Fibroblast of skin of abdomen (primary cell): Measurements from ENCODE around the gene CPNE1.

ENCODE experiments used
- DNase-seq: peaks from one replicate; pipeline ENCODE4 v3.0.0-alpha.2; 2013

The CPNE1 gene

GRCh38 chr20:35619196-35620095 is 45.3 kb downstream of the CPNE1 start:
- peak; percentile 81 for DNase-seq

DNA sequence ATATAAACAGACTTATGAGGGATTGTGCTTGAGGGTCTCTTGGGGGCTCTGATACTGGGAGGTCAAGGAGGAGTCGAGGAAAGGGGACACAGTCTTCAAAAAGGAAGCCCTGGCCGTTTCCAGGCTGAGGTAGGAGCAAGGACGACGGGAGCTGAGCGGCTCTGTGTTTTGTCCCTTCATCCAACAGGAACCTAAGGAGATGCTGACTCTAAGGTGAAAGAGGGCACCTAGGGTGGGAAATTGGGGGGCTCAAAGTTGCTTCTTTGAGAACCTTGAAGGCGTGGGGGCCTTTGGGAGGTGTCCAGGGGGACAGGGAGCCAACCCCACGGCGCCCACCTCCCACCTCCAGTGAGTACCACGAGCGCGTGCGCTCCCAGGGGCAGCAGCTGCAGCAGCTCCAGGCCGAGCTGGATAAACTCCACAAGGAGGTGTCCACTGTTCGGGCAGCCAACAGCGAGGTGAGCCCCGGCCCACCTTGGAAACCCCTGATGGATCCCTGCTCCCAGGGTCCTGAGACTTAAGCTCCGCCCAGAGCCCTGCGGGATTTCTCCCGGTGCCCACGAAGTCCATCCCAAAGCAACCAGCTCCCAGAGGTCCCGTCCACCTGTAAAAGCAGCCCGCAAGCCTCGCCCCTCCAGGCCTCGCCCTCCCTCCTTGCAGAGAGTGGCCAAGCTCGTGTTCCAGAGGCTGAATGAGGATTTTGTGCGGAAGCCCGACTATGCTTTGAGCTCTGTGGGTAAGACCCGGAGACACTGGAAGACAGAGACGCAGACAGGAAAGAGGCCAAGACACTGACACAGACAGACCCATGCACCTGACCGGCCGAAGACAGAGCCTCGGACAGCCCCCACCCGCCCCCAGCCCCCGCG is 46.2 kb downstream of the CPNE1 start:
- DNase-seq = no peak

DNA sequence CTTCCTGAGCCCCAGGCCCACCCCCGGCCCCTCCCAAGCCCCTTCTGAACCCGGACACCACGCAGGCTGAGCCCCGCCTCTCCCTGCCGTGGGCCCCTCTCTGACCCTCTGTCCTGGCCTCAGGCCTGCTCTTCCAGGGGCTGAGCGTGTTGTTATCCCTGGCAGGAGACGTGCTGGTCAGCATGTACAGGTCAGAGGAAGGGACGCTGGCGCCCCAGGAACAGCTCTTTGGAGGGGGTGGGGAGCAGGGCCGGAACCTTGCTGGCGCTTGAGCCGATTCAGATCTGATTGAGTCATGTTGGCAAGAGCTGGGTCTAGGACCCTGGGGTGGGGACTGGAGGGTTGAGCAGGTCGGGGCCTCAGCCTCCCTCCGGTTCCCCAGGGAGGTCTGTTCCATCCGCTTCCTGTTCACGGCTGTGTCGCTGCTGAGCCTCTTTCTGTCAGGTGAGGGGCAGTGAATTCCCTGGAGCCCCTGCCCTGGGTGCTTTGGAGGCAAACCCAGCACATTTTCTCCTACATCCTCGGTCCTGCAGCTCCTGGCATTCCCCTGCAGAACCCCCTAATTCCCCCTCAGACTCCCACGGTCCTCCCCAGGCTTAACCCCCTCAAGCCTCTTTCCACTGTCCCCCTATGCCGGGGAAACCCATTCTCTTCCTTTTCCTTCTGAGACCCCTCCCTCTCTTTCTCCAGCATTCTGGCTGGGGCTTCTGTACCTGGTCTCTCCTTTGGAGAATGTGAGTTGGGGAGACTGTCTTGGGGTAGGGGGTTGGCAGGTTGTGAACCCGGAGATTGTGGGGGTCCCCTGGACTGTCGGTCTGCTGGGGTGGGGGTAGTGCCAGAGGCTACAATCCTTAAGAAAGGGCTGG is 47.1 kb downstream of the CPNE1 start:
- DNase-seq = peak; percentile 55

DNA sequence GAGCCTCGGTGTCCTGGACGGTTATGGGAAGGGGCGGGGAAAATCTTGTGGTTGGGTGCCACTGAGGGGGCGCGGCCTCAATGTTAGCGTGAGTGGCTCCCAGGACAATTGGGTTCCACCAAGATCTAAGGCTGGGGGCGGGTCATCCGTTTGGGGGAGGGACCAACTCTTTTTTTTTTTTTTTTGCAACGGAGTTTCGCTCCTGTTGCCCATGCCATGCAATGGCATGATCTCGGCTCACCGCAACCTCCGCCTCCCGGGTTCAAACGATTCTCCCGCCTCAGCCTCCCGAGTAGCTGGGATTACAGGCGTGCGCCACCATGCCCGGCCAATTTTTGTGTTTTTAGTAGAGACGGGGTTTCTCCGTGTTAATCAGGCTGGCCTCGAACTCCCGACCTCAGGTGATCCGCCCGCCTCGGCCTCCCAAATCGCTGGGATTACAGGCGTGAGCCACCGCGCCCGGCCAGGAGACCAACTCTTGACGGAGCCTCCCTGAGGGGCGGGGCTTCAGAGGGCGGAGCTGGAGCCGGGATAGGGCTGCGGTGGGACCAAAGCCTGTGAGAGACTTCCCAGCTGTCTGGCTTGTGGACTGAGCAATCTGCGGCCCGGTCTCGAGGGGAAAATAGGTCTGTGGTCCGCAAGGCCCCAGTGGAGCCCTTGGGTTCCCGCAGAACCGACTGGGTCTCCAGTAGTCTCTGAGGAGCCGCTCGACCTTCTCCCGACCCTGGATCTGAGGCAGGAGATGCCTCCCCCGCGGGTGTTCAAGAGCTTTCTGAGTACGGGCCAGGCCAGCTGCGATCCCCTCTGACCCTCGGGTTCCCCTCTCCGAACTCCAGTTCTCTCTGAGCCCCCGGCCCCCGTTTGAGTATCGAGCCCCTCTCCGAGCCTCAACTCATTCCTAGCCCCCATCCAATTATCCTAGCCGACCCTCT is 48.0 kb downstream of the CPNE1 start:
- peak; percentile 99 for DNase-seq

DNA sequence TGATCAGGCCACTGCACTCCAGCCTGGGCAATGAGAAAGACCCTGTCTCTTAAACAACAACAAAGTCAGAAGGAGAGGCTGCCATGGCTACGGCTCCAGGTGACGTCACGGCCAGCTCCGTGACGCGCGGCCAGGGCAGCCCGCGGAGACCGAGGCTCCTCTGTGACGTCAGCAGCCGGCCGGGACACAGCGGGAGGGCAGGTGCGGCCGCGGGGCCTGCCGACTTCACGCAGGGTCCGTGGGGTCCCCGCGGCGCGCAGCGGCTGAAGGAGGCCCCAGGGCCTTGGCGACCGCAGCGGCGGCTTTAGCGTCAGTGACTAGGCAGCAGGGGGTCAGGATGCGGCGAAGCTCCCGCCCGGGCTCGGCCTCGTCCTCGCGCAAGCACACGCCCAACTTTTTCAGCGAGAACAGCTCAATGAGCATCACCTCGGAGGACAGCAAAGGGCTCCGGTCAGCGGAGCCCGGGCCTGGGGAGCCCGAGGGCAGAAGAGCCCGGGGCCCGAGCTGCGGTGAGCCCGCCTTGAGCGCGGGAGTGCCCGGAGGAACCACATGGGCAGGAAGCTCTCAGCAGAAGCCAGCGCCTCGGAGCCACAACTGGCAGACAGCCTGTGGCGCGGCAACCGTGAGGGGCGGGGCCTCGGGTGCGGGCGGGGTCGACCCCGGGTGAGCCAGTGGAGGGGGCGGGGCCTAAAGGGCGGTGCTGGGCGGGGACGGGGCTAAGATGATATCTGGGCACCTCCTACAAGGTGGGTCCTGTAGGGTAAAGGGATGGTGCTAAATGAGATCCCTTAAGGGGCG is 48.8 kb downstream of the CPNE1 start, which contains the start of gene SPAG4:
TSS of gene SPAG4 (plus strand) at position 163 of the 798 bp plus-strand sequence. CDS start at position 338, 175 bp downstream.
- DNase-seq = peak; percentile 67

GRCh38 chr20:35611482-35611881 is 53.2 kb downstream of the CPNE1 start:
- DNase-seq = no peak

DNA sequence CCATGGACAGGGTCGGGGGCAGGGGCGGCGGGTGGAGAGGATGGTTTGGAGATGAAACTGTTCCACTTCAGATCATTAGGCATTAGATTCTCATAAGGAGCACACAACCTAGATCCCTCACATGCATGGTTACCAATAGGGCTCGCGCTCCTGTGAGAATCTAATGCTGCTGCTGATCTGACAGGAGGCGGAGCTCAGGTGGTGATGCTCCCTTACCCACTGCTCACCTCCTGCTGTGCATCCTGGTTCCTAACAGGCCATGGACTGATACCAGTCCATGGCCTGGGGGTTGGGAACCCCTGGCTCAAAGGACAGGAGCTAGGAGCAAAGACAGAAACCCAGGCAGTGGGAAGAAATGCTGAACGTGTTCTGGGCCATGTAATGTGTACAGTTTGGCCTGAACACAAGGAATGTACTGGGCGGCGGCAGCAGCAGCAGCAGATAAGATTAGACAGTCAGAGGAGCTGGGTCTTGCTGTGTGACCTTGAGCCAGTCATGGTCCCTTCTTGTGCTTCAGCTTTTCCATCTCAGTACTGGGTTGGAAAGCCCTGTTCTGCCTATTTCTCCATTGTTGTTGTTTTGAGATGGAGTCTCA is 53.8 kb downstream of the CPNE1 start:
- no peak for DNase-seq

GRCh38 chr20:35607003-35607735 is 57.5 kb downstream of the CPNE1 start:
- DNase-seq = no peak

DNA sequence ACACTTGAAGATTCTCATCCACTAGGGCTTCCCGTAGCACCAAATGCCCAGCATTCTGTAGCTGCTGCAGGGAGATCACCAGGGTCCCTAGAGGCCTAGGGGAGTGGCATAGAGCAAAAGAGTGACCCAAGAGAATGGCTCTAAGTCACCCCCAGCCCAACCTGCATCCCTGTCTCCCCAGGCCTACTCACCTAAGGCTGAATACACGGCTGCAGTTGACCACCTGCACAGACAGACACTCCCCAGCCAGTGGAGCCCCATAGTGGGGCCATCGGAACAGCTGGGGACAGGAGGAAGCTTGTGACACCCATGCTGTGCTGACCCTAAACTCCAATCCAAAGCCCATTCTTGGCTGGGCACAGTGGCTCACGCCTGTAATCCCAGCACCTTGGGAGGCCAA is 58.6 kb downstream of the CPNE1 start:
- no peak for DNase-seq

DNA sequence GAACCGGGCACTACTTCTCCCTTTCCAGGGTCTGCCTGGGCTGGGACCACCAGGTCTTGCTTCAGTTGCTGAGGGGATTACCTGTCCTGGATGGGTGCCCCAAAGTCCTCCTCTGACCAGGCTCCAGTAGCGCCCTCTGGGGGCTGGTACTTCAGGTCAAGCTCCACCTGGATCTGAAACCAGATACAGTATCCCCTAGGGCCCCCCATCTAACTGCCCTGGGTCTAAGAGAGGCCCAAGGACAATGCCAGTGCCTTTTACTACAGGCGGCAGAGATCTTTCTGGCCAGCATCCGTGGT is 60.3 kb downstream of the CPNE1 start:
- DNase-seq = no peak

GRCh38 chr20:35603695-35604448 is 60.8 kb downstream of the CPNE1 start:
- DNase-seq = no peak

DNA sequence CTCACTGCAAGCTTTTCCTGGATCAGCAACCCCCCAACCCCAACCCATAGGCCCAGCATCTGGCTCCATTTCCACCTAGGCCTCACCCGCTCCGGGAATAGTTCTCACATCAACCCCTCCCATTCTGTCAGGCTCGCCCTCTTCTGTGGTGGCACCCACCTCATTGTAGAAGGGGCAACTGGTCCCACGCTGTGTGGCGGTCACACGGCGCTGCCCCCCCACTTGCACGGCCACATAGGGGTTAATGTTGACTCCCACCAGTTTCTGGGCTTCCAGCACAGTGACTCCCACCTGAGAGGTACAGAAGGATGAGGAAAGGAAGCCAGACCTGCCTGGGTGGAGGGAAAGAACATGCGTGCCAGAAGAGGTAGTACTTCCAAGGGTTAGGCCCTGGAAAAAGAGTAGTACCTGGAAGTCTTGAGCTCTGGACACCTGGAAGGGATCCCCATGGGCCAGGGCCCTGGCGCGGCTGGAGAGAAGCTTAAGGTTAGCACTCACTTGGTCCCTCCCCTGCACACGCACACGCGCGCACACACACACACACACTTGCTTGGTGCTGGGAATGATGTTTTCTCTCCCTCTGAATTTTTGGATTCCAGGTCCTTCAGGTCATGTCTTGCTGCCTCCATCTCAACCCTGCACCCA is 61.7 kb downstream of the CPNE1 start:
- DNase-seq = no peak

DNA sequence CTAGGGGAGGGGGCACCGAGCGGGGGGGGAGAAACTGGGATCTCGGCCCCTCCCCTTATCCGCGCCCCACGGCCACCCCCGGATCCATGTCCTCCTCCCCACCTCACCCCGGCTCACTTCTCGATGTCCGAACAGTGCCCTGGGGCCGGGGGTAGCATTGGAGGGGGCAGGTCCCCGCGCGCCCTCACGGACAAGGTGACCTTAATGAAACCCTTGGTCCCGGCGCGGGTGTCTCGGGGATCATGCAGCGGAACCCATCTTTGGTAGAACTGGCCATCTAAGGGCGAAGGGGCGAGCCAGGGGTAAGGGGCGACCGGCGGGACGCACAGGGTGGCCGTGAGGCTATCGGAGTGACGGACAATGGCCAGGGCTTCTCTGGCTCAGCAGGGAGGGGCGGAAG is 62.7 kb downstream of the CPNE1 start:
- DNase-seq = no peak

- peak; percentile 70 for DNase-seq
These were observed 63.4 kb downstream of the CPNE1 start for GRCh38 chr20:35600993-35601973.

DNA sequence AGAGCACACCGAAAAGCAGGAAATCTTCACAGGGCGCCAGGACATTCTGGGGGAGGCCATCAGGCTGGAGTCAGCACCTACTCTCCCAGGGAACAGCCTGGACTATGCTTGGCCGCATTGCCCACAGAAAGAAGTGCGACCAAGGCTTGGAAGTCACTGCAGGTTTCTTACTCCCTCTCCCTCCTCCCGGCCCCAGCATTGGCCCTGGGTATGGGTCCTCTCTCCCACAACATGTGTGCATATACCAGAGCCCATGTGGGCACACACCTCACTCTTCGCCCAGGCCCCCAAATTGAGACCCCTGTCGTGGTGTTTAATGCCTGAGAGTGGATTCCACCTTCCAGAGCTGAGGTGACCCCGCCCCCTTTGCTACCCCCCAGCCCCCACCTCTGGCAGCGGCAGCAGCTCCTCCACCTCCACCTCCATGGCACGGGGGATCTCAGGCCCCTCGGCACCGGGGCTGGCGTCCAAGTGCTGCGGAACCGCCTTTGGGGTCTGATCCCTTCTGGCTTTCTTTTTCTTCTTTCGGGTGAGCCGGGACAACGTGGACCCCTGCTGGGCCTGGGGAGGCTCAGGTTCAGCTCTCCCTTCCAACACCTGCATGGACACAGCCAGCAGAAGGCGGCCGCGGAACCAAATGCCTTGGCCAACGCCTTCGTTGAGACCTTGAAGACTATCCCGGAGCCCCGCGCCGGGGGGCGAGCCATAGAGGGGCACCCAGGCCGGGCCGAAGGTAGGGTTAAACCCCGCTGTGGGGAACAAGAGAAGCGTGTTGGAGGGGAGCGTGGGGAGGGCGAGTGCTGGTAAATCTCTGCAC is 64.3 kb downstream of the CPNE1 start:
- no peak for DNase-seq

- DNase-seq = no peak
These were observed 65.0 kb downstream of the CPNE1 start for GRCh38 chr20:35599776-35600120.
